Activated T-helper 1 cell treated with anti-CD3 and anti-CD28 coated beads, Interleukin-12 subunit alpha, Interleukin-12 subunit beta, Interleukin-2, Interleukin-4 antibody, amounts not matched to agents 30 ng/mL and 10 ng/mL and 1 ng/mL, durations not matched to agents 14 hours and 24 hours and 36 hours (primary cell): ENCODE measurements around the gene EFTUD2. TPM values are rescaled to one million over a fixed set of nuclear protein-coding genes. Genes with fewer than 3 reads are reported as not detected.

ENCODE experiments used
- DNase-seq: peaks from one replicate; pipeline ENCODE4 v3.0.0; 2021; ENCODE audit warnings: low spot score
- H3K27ac Mint-ChIP-seq: one replicate; pipeline ENCODE4 v1.8.0; 2021; ENCODE audit warnings: mild to moderate bottlenecking, mixed read lengths
- H3K27me3 Mint-ChIP-seq: one replicate; pipeline ENCODE4 v1.8.0; 2022; ENCODE audit warnings: mild to moderate bottlenecking, moderate library complexity, mixed read lengths; ENCODE audit not compliant: insufficient read depth
- H3K36me3 Mint-ChIP-seq: one replicate; pipeline ENCODE4 v1.8.0; 2021; ENCODE audit warnings: low read depth, mixed read lengths
- H3K4me1 Mint-ChIP-seq: one replicate; pipeline ENCODE4 v1.8.0; 2021; ENCODE audit warnings: low read depth, mixed read lengths
- H3K4me3 Mint-ChIP-seq: one replicate; pipeline ENCODE4 v1.8.0; 2021; ENCODE audit warnings: mild to moderate bottlenecking, moderate library complexity, mixed read lengths
- H3K9me3 Mint-ChIP-seq: one replicate; pipeline ENCODE4 v1.8.0; 2021; ENCODE audit warnings: mixed read lengths
- intact Hi-C: fragments of 100-400 bp; cut with micrococcal nuclease; formaldehyde crosslinking; loops from one replicate; pipeline ENCODE4 v1.15.1; 2024
- total RNA-seq: library from RNA; stranded (reverse); gene quantifications from 2 replicates; pipeline ENCODE4 v1.2.3, GENCODE V29; 2022

Gene EFTUD2
- total RNA-seq, 1 donor from 2014 or later, result 219 TPM

GRCh38 chr17:44863061-44863918 is 36.0 kb downstream of the EFTUD2 start:
- H3K27ac Mint-ChIP-seq, result no peak overlapping the region
- H3K4me3 Mint-ChIP-seq, result no peak overlapping the region
- no peaks in the 10 kb centered on the region for H3K4me1 Mint-ChIP-seq
- H3K9me3 Mint-ChIP-seq, result no peaks in the 10 kb centered on the region
- DNase-seq, result no peak
- H3K36me3 Mint-ChIP-seq, result peaks cover 49% of the 10 kb centered on the region
- no peaks in the 10 kb centered on the region for H3K27me3 Mint-ChIP-seq
- intact Hi-C loops, result loop anchor here (10.0 kb wide), 1 partner anchor 328 kb away; no protein-coding TSS in a partner anchor

- Mint-ChIP-seq H3K27me3 (no peaks in the 10 kb centered on the region), H3K4me1 (no peaks in the 10 kb centered on the region), H3K36me3 (peaks cover 44% of the 10 kb centered on the region), H3K9me3 (no peaks in the 10 kb centered on the region), H3K4me3 (no peak overlapping the region), H3K27ac (no peak overlapping the region)
- DNase-seq, result no peak
- intact Hi-C loops, result loop anchor here (10.0 kb wide), 1 partner anchor 328 kb away; no protein-coding TSS in a partner anchor
Observed at GRCh38 chr17:44862278-44862914, 36.8 kb downstream of the EFTUD2 start.

GRCh38 chr17:44859701-44860100 is 39.5 kb downstream of the EFTUD2 start:
- intact Hi-C loops, result loop anchor here (10.0 kb wide), 1 partner anchor 325 kb away; no protein-coding TSS in a partner anchor
- H3K4me1 Mint-ChIP-seq, result no peaks in the 10 kb centered on the region
- no peak for DNase-seq
- peaks cover 44% of the 10 kb centered on the region for H3K36me3 Mint-ChIP-seq
- H3K4me3 Mint-ChIP-seq, result no peak overlapping the region
- no peaks in the 10 kb centered on the region for H3K9me3 Mint-ChIP-seq
- no peak overlapping the region for H3K27ac Mint-ChIP-seq
- H3K27me3 Mint-ChIP-seq, result no peaks in the 10 kb centered on the region

DNA sequence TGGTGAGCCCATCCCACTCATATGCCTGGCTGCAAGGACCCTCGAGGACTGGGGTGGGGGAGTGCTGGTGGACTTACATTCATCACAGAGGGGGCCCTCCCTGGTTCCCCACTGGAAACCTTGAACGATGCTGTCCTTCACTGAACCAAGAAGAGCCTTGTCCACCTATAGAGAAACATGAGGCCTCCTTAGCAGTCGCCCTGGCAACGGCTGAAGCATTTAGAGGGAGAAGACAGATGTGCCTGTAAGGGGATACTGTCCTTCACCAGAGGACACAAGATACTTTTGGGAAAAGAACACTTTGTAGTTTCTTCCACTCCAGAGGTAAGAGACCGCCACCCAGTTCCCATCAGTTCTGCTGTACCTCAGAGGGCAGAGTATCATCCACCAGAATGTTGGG is 45.1 kb downstream of the EFTUD2 start:
- H3K36me3 Mint-ChIP-seq, result peaks cover 44% of the 10 kb centered on the region
- no peaks in the 10 kb centered on the region for H3K9me3 Mint-ChIP-seq

DNA sequence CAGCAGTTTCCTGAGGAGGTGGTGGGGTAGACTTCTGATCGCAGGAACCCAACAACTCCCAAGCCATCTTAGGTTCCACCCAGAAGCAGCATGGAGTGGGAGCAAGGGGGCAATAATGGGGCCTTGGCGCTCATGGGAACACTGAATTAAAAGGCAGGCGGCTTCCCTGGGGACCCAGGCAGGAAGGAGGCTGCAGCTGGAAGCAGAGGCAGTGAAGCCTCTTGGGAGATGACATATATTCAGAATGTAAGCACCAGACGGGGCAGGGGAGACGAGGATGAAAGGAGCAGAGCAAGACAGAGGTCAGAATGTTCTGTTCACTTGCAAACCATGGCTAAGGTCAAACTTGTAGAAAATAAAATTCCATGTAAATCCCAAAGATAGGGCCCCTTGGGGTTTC is 48.6 kb downstream of the EFTUD2 start:
- H3K4me1 Mint-ChIP-seq, result no peaks in the 10 kb centered on the region
- peaks cover 41% of the 10 kb centered on the region for H3K36me3 Mint-ChIP-seq
- no peaks in the 10 kb centered on the region for H3K27me3 Mint-ChIP-seq
- no peak for DNase-seq
- H3K27ac Mint-ChIP-seq, result no peak overlapping the region
- no peaks in the 10 kb centered on the region for H3K9me3 Mint-ChIP-seq
- no peak overlapping the region for H3K4me3 Mint-ChIP-seq
- intact Hi-C loops, result no loop called here

More for the DNA sequence above, 45.1 kb downstream of the EFTUD2 start:
- Mint-ChIP-seq H3K4me1 (no peaks in the 10 kb centered on the region), H3K4me3 (no peak overlapping the region), H3K27me3 (no peaks in the 10 kb centered on the region), H3K27ac (no peak overlapping the region)
- intact Hi-C loops, result no loop called here
- DNase-seq, result no peak

GRCh38 chr17:44850025-44850424 is 49.2 kb downstream of the EFTUD2 start:
- no peak for DNase-seq

DNA sequence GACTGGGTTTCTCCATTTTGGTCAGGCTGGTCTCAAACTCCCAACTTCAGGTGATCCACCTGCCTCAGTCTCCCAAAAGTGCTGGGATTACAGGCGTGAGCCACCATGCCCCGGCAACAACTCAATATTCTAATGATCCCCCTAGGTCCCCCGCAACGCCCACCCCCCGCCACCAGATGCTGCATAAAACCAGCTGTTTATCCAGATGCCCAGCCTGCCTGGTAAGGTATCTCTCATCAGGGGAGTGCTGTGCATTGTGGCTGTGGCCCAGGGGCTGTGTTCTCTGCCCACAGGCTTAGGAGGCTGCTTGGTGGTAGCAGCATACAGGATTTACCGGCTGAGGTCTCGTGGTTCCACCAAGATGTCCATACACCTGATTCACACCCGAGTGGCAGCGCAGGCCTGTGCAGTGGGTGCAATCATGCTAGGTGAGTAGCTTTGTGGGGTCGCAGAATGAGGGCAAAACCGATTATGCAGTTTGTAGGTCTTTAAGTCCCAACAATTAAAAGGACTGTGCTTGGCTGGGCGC is 50.2 kb downstream of the EFTUD2 start:
- no peaks in the 10 kb centered on the region for H3K9me3 Mint-ChIP-seq
- H3K36me3 Mint-ChIP-seq, result peaks cover 31% of the 10 kb centered on the region
- no peak for DNase-seq
- intact Hi-C loops, result no loop called here
- H3K27me3 Mint-ChIP-seq, result no peaks in the 10 kb centered on the region
- H3K4me1 Mint-ChIP-seq, result no peaks in the 10 kb centered on the region
- no peak overlapping the region for H3K4me3 Mint-ChIP-seq
- no peak overlapping the region for H3K27ac Mint-ChIP-seq

More at GRCh38 chr17:44850025-44850424, 49.2 kb downstream of the EFTUD2 start:
- intact Hi-C loops, result no loop called here
- no peak overlapping the region for H3K27ac Mint-ChIP-seq
- H3K4me3 Mint-ChIP-seq, result no peak overlapping the region
- H3K36me3 Mint-ChIP-seq, result peaks cover 41% of the 10 kb centered on the region
- H3K27me3 Mint-ChIP-seq, result no peaks in the 10 kb centered on the region
- no peaks in the 10 kb centered on the region for H3K9me3 Mint-ChIP-seq
- no peaks in the 10 kb centered on the region for H3K4me1 Mint-ChIP-seq

- Mint-ChIP-seq H3K27ac (no peak overlapping the region), H3K36me3 (peaks cover 25% of the 10 kb centered on the region), H3K9me3 (no peaks in the 10 kb centered on the region), H3K4me3 (no peak overlapping the region), H3K27me3 (no peaks in the 10 kb centered on the region), H3K4me1 (no peaks in the 10 kb centered on the region)
- DNase-seq, result no peak
- intact Hi-C loops, result no loop called here
Observed at GRCh38 chr17:44848257-44848795, 50.9 kb downstream of the EFTUD2 start.

- Mint-ChIP-seq H3K9me3 (no peaks in the 10 kb centered on the region), H3K27me3 (no peaks in the 10 kb centered on the region), H3K36me3 (peaks cover 24% of the 10 kb centered on the region), H3K27ac (no peak within 1 kb of the TSS), H3K4me3 (no peak within 1 kb of the TSS), H3K4me1 (no peaks in the 10 kb centered on the region)
- DNase-seq, result no peak
- intact Hi-C loops, result no loop called here
Observed at GRCh38 chr17:44847586-44847985, 51.7 kb downstream of the EFTUD2 start, which contains the start of gene HIGD1B. Gene HIGD1B (plus strand): TSS chr17:44847883. CDS start chr17:44848153, 270 bp downstream.

GRCh38 chr17:44846206-44846605 is 53.0 kb downstream of the EFTUD2 start:
- Mint-ChIP-seq H3K27me3 (no peaks in the 10 kb centered on the region), H3K36me3 (peaks cover 15% of the 10 kb centered on the region), H3K4me1 (no peaks in the 10 kb centered on the region), H3K4me3 (no peak overlapping the region), H3K9me3 (no peaks in the 10 kb centered on the region), H3K27ac (no peak overlapping the region)
- intact Hi-C loops, result no loop called here
- DNase-seq, result no peak

- no peak for DNase-seq
- Mint-ChIP-seq H3K27ac (no peak overlapping the region), H3K4me3 (no peak overlapping the region), H3K27me3 (no peaks in the 10 kb centered on the region), H3K9me3 (no peaks in the 10 kb centered on the region), H3K4me1 (peaks cover 8% of the 10 kb centered on the region), H3K36me3 (peaks cover 2% of the 10 kb centered on the region)
- intact Hi-C loops, result no loop called here
Observed at GRCh38 chr17:44844390-44844830, 54.8 kb downstream of the EFTUD2 start.

- H3K4me3 Mint-ChIP-seq, result no peak overlapping the region
- H3K36me3 Mint-ChIP-seq, result peaks cover 2% of the 10 kb centered on the region
- peaks cover 8% of the 10 kb centered on the region for H3K4me1 Mint-ChIP-seq
- no peaks in the 10 kb centered on the region for H3K9me3 Mint-ChIP-seq
- DNase-seq, result no peak
- no peak overlapping the region for H3K27ac Mint-ChIP-seq
- no peaks in the 10 kb centered on the region for H3K27me3 Mint-ChIP-seq
- intact Hi-C loops, result no loop called here
Observed at GRCh38 chr17:44842748-44843147, 56.5 kb downstream of the EFTUD2 start.

- intact Hi-C loops, result no loop called here
- peaks cover 8% of the 10 kb centered on the region for H3K4me1 Mint-ChIP-seq
- H3K27ac Mint-ChIP-seq, result no peak overlapping the region
Observed at GRCh38 chr17:44840936-44841335, 58.3 kb downstream of the EFTUD2 start.

More at GRCh38 chr17:44840936-44841335, 58.3 kb downstream of the EFTUD2 start:
- H3K36me3 Mint-ChIP-seq, result peaks cover under 1% of the 10 kb centered on the region
- peak overlapping the region; percentile 2 for H3K4me3 Mint-ChIP-seq
- no peaks in the 10 kb centered on the region for H3K27me3 Mint-ChIP-seq
- DNase-seq, result no peak
- H3K9me3 Mint-ChIP-seq, result no peaks in the 10 kb centered on the region
